Midbrain (tissue), 1 donor: ENCODE measurements around the gene CHMP4B.

Source experiments
- DNase-seq: peaks from one replicate; lab custom pipeline; 2025; lab: John Stamatoyannopoulos, UW

Gene CHMP4B

DNA sequence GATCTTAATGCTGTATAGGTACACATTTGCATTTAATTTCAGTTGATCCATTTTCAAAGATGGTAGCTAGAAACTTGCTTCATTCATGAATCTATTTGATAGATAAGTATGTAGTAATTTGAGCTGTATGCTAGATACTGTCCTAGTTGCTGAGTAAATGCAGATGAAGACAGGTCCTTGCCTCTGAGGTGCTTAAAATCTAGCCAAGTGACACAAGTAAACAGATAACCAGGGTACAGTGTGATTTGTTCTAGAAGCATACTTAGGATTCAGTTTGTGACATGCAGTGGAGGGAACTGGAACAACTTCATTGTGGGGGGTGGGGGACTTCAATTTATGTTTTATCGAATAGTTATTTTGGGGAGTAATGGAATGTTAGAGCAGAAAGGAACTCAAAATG lies 9.2 kb downstream of the CHMP4B start:
- no peak for DNase-seq

DNA sequence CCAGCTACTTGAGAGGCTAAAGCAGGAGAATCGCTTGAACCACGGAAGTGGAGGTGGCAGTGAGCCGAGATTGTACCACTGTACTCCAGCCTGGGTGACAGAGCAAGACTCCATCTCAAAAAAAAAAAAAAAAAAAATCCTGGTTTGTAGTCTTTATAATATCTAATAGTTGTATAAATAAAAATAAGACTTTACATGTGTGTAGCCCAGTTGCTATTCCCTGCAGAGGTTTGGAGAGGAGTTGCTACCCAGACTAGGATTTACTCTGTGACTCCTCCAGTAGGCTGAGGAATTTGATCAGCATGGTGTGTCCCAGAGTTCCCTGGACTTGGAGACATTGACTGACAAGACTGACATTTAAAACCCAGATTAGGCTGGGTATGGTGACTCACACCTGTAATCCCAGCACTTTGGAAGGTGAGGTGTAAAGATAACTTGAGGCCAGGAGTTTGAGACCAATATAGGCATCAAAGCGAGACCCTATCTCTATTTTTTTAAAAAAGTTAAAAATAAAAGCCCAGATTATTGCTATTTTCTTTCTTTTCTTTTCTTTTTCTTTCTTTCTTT lies 10.2 kb downstream of the CHMP4B start:
- no peak for DNase-seq

DNA sequence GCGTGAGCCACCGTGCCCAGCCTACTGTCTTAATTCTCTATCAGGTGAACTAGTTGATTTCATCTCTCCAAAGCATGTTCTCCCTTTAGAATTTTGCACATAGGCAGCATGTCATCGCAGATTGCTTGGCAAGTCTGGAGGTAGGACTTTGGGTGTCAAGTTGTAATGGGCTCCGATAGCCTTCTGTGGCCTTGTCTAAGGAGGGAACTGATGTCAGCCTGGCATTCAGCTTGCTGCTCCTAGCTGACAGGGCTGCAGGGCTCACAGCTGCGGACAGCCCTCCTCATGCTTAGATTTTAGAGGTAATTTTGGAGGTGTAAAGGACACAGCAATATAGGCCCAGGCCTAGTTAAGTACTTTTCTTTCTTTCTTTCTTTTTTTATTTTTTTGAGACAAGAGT lies 11.3 kb downstream of the CHMP4B start:
- no peak for DNase-seq

DNA sequence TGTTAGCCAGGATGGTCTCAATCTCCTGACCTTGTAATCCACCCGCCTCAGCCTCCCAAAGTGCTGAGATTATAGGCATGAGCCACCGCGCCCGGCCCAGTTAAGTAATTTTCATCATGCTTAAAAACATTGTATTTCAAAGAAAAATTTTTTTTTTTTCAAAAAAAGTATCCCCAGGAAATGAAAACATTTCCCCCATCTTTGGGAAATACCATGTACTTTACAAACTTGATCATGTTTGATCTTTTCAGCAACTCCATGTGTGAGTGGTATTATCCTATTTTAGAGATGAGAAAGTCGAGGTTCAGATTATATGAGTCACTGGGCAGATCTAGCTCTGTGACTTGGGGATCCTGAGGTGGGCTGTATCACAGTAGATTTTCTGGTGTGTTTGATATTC lies 11.8 kb downstream of the CHMP4B start:
- DNase-seq: no peak

DNA sequence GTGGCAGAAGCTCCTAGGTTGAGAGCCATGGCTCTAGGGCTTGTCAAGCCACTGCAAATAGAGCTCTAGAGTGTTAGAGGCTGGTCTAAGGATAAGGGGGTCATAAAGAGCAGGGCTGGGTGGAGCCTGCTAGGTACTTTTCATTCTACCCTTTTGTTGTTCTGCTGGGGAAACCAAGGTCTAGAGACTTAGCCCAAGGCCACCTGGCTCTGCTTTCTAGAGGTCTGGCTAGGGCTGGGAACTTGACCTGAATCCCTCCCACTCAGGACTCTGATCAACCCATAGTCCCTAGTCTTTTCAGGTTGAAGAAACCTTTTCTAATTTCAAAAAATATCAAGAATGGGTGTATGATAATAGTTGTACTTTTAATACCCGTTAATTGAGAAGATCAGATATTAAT lies 13.7 kb downstream of the CHMP4B start:
- DNase-seq: no peak

DNA sequence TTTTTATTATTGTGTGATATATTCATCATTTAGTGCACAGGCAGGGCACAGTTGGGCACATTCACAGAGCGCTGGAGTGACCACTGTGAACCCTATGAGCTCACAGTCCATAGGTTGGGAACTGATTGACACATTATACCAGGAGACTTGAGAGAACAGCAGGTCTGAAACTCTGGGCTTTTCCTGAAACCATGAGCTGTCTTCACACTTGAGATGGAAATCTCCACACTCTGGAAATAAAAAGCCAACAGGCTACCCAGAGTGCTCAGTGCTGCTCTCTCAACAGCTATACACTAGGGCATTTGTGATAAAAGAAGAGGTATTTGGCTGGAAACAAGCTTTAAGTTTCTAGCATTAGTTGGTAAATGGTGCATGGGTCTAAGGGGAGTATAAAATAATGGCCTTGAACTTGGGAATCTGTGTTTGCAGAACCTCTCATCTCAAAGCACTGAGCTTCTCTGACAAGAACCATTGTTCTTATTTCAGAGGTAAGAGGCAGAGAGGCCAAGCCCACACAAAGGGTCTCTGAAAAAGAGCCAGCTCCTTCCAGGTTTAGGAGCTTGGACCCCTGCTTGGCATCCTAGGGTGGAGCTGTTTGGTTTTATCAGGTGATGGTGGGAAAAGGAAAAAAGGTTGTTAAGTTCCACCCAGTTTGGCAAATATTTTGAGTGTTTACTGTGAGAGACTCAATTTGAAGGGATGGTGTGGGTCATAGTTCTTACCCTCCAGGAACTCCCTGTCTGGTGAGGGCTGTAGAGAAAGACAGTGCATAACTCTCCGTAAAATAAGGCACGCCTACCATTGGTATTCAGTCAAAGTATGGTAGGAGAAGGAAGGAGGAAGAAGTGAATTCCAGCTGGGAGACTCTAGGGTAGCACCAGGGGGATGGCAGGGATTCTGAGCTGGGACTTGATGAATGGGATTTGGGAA lies 14.5 kb downstream of the CHMP4B start:
- no peak for DNase-seq

DNA sequence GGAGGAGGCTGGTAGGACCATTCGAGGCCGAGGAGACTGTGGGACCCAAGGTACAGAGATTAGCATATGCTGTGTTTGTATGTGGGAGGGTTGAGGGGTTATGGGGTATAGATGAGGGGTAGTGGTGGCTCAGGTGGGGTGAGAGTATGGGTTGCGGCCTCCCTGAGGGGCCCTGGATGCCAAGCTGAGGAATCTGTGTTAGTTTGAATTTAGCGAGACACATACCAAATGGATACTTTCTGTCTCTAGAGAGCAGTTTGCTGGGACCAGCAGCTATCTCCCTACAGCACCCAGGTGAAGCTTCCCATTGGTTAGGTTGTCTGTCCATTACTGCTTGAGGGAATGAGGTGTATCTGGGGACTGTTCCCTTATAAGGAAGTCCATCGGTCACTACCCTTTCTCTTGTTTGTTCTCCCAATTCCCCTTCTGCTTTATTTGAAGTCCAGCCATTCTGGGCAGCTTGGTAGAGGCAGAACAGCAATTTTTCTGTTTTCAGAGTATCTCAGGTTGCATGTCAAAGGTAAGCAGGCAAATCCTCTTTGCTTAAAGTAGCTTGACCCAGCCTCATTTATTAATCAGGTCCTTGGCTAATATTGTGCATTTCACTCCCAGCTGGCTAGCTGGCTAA lies 15.2 kb downstream of the CHMP4B start:
- no peak for DNase-seq

DNA sequence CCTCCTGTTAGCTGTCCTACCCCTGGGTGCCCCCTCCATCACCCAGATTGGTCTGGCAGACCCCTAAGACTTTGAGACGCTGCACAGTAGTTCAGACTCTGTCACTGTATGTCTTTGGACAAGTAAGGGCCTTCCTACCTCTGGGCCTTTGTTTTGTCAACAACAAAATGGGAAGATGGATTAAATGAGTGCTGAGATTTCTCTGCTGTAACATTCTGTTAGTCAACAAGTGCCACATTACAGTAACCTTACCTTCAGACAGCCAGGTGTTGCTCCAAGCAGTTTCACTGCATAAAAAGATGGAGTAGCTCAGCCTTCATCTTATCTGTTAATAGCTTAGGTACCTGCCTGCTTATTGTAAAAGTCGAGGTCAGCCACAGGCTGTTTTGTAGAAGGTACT lies 16.0 kb downstream of the CHMP4B start:
- DNase-seq: no peak

DNA sequence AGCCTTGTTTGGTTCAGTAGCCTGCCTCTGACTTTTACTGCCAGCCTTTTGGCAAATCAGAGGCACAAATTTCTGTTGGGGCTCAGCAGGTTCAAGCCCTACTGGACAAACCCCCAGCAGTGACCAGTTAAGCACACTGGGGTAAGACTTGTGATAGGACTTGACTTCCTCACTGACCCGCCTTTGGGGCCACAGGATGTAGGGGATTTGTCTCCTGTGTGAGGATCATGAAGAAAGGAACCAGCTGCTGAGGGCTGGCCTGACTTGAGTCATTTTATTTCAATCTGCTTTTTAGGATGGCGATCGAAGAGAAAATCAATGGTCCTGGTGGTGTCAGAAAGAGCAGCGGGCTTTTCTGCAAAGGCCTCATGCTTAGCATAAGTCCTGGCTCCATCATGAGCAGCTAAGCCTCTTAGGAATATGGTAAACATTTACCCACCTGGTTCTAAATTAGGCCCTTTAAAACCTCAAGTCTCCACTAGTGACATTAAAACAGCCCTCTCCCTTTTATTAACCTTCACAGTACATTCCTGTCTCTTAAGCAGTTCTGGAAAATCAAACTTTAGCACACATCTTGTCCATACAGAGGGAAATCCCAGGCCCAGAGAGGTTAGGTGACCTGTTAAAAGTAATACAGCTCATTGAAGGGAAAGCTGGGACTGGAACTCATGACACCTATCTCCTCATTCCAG lies 16.6 kb downstream of the CHMP4B start:
- DNase-seq: no peak

DNA sequence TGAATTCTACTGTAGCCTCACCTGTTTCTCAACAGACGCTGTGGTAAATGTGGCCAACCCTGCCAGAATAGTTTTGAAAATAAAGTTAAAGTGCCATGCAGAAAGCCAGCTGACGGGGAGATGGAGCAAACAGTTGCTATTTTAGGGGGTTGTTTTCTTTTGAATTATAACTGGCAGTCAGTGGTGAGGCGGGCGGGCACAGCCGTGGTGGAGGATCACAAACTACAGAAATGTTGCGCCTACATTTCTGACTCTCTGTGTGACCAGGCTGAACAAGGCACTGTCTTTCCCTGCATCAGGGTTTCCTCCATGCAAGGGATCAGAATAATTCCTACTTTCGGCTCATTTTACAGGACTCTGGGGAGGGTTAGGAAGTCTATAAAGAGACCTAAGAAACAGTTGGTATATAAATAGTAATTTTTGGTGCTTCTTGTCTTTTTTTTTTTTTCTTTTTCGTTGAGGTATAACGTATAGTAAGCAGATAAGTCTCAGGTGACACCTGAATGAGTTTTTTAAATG lies 17.2 kb downstream of the CHMP4B start:
- no peak for DNase-seq

DNA sequence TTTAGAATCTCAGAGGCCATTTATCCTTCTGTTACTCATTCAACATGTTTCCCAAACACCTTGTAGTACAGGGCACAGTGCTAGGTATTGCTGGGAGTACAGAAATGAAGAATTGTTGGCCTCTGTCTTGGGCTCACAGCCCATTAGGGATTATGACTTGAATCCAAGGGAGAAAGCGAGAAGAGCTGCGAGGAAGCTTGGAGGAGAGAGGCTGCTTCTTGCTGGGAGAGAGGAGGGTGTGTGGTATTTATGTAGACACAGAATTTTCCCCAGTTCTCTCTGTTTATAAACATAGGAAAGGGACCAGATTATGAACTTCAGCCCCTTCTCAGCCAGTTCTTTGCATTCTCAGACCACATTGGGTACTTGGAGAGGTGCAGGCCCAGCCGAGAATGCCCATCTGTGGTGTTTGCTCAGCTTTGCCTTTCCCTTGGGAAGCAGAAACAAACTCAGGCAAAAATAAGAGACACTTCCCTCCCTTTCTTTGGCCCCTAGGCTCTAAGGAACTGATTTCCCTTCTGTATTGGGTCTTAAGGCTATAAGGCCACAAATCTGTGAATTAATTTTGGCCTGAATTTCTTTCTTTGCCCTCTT lies 17.9 kb downstream of the CHMP4B start:
- no peak for DNase-seq

DNA sequence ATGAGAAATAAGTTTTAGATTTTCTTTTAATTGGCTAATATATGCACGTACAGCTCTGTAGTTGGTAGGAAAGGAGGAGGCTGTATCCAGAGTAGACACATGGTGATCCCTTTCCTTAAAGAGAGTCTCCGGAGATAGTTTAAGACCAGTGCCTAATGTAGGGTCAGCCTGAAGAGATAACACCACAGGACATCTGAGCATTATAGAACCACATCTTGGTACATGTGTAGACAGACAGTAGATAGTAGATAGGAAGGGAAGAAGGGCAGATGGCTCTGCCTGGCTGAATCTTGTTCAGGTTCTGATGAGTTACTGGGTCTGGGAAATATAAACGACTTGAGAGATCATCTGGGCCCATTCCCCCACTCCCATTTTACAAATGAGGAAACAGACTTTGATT lies 18.5 kb downstream of the CHMP4B start:
- DNase-seq: no peak

DNA sequence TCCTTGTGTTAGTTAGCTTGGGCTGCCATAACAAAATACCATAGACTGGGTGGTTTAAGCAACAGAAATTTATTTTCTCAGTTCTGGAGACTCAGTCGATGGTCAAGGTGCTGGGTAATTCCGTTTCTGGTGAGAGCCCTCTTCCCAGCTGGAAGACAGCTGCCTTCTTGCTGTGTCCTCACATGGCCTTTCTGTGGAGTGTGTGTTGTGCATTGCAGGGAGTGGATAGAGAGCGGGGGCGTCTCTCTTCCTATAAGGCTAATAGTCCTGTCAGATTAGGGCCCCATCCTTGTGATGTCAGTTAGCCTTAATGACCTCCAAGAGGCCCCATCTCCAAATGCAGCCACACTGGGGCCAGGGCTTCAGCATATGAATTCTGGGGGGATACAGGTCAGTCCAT lies 19.2 kb downstream of the CHMP4B start:
- no peak for DNase-seq

DNA sequence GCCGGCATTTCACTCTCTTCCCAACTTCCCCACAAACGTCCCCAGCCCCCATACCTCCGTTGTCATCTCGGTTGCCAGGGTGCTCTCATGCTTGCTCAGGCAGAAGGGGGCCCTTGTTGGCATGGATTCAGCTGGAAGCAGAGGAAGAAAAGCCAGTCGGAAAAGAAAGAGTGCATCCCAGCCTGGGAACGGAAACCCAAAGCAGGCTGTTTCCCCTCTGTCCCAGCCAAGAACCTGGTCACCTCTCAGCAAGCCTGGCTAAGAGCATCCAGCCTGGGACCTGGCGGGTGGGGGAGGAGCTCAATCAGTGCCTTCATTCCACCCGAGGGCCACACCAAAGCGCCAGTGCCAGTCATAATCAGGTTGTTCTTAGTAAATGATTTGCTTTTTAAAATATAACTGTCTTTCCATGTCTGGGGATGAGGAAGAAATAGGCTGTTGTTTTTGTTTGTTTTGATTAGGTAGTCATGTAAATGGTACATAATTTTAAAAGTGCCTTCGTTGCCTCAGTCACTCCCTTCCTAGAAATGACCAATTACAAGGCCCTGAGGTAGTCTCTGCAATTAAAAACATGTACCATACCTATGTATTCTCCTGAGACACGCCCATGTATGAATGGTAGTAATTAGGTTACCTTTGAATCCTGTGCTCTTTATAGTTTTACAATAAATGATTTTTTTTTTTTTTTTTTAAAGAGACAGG lies 21.1 kb downstream of the CHMP4B start:
- no peak for DNase-seq

DNA sequence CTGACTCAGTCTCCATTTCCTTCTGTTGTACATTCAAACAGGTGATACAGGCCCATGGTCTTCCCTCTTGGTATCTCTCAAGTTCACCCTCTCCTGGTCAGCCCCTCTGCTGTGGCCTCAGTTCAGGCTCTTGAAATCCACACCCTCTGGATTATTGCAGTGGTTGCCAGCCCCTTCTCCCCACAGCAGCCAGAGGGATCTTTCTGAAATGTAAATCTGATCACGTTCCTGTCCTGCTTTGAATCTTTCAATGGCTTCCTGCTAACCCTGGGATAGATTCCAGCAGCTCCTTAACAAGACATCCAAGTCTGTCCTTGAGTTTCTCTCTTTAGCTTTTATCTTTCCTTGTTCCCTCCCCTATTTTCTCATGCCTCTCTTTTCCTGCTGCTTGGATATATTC lies 22.2 kb downstream of the CHMP4B start:
- no peak for DNase-seq

DNA sequence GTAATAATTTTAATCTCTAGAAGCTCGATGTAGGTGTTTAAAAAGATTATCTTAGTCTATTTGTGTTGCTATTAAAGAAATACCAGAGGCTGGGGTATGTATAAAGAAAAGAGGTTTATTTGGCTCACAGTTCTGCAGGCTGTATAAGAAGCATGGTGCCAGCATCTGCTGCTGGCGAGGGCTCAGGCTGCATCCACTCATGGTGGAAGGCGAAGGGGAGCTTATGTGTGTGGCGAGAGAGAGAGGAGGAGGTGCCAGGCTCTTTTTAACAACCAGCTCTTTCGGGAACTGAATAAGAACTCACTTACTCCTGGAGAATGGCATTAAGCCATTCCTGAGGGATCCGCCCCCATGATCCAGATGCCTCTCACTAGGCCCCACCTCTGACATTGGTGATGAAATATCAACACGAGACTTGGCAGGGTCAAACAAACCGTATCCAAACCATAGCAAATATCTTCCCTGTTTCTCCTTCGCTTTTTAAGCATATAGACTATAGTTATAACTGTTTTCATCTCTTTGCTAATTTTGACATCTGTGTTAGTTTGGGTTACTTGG lies 24.5 kb downstream of the CHMP4B start:
- DNase-seq: no peak

DNA sequence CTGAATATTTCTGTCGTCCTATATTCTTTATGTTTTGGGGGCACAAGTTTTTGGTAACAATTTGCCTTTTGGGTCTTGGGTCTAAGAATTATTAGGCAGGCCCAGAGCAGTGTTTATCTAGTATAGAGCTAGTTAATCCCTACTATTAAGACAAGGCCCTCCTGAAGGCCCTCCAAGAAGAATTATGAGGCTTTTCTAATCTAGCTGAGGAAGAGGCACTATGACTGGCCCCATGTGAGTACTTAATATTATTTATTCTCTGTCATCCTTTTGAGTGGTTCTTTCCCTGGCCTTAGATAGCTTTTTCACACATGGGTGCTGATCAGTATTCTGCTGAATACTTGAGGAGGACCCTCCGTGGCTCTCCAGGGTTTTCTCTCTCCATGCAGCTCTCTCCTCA lies 25.1 kb downstream of the CHMP4B start:
- no peak for DNase-seq

DNA sequence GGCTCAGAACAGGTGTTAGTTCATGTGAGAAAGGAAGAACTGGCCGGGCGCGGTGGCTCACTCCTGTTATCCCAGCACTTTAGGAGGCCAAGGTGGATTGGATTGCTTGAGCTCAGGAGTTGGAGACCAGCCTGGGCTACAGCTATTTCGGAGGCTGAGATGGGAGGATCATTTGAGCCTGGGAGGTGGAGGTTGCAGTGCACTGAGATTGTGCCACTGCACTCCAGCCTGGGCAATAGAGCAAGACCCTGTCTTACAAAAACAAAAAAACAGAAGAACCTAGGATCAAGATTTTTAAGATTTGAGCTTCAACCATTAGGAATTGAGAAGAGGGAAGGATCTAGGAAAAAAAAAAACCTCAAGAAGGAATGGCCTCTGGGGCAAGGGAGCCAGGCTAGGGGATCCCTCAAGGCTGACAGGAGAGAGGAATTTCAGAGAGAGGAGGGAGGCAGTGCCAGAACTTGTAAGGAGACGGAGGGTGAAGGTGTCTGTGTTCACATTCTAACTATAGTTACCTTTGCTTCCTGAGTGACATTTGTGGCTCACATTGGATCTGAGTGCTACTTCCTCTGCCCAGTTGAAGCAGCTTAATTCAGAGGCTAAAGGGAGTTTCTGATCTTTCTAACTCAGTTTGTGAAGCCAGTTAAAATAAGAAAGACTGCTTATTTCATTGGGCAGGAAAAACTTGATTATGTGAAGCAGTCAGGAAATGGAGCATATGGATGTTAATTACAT lies 26.1 kb downstream of the CHMP4B start:
- DNase-seq: no peak

DNA sequence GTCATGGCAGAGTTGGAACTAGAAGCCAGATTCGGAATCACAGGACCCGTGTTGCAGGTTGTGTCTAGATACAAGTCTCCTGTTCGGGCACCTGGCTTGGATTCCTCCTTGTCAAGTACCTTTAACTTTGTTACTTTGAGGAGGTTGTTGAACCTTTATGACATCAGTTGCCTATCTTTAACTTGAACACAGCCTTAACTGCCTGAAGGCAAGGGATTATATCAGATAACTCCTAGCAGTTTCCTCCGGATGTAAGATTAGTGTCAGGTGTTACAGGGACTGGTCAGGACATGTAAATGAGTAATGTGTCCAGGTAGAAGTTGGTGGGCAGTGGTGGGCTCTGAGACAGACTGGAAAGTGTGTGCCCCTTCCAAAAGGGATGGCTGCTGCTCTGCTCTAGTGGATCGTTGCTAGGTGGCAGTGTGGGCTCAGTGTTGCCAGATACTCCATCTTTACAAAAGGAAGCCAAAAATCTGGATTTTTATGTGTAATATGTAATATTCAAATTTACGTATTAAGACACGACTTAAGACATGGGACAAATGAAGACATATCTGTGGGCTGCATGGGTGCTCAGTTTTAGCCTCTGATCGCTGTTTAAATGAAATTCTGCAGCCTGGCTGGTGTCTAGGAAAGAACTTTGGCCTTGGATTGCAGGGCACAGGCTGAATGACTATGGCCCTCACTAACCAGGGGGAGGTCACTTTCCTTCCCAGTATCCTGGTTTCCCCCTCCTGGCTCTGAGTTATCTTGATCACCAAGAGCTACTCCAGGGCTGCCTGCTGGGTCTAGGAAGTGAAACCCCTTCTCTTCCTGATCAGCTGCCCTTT lies 27.1 kb downstream of the CHMP4B start:
- DNase-seq: no peak
